ENCODE results near the gene CACNA1B. TPM values are rescaled to one million over a fixed set of nuclear protein-coding genes. Genes with fewer than 3 reads are reported as not detected.
A peak's percentile ranks its signal among the peaks of the same experiment; 100 is the strongest.

The CACNA1B gene
- total RNA-seq, 2 experiments from 2014 or later: 0.05 TPM

GRCh38 chr9:137837345-137838278, 40.0 kb upstream of the CACNA1B start:
- H3K9me3 Mint-ChIP-seq: no peaks in the 10 kb centered on the region
- no peaks in the 10 kb centered on the region for H3K4me1 Mint-ChIP-seq (ENCODE audit: low read depth)
- no peaks in the 10 kb centered on the region for H3K27me3 Mint-ChIP-seq (ENCODE audit: low read depth)
- no peak overlapping the region for H3K4me3 Mint-ChIP-seq
- no peak for DNase-seq
- no peak overlapping the region for H3K27ac Mint-ChIP-seq
- CTCF ChIA-PET: no interaction called here
- intact Hi-C loops (cut with micrococcal nuclease): no loop called here
- H3K36me3 Mint-ChIP-seq (ENCODE audit: low read depth): peaks cover 3% of the 10 kb centered on the region

GRCh38 chr9:137838576-137838975, 39.0 kb upstream of the CACNA1B start:
- CTCF ChIA-PET: no interaction called here
- Mint-ChIP-seq H3K4me1 (ENCODE audit: low read depth) (no peaks in the 10 kb centered on the region), H3K27ac (no peak overlapping the region), H3K9me3 (no peaks in the 10 kb centered on the region), H3K36me3 (ENCODE audit: low read depth) (peaks cover 2% of the 10 kb centered on the region), H3K27me3 (ENCODE audit: low read depth) (no peaks in the 10 kb centered on the region), H3K4me3 (no peak overlapping the region)
- DNase-seq: no peak
- intact Hi-C loops (cut with micrococcal nuclease): no loop called here

- H3K27me3 Mint-ChIP-seq (ENCODE audit: low read depth): no peaks in the 10 kb centered on the region
- no peak for DNase-seq
- H3K4me3 Mint-ChIP-seq: no peak overlapping the region
- CTCF ChIA-PET: no interaction called here
- peaks cover 3% of the 10 kb centered on the region for H3K9me3 Mint-ChIP-seq
- H3K4me1 Mint-ChIP-seq (ENCODE audit: low read depth): no peaks in the 10 kb centered on the region
- no peaks in the 10 kb centered on the region for H3K36me3 Mint-ChIP-seq (ENCODE audit: low read depth)
- no peak overlapping the region for H3K27ac Mint-ChIP-seq
- intact Hi-C loops (cut with micrococcal nuclease): no loop called here
Observed at GRCh38 chr9:137843355-137843754, 34.2 kb upstream of the CACNA1B start.

GRCh38 chr9:137851516-137852267, 25.9 kb upstream of the CACNA1B start:
- H3K4me1 Mint-ChIP-seq (ENCODE audit: low read depth): no peaks in the 10 kb centered on the region

GRCh38 chr9:137853392-137853995, 24.1 kb upstream of the CACNA1B start:
- peaks cover 19% of the 10 kb centered on the region for H3K9me3 Mint-ChIP-seq
- no peaks in the 10 kb centered on the region for H3K27me3 Mint-ChIP-seq (ENCODE audit: low read depth)
- intact Hi-C loops (cut with micrococcal nuclease): no loop called here
- no peaks in the 10 kb centered on the region for H3K4me1 Mint-ChIP-seq (ENCODE audit: low read depth)
- no peak for DNase-seq
- no peak overlapping the region for H3K27ac Mint-ChIP-seq
- no peak overlapping the region for H3K4me3 Mint-ChIP-seq
- H3K36me3 Mint-ChIP-seq (ENCODE audit: low read depth): peaks cover 2% of the 10 kb centered on the region
- CTCF ChIA-PET: interaction anchor here (0.6 kb wide), 1 partner anchor 240 kb away, joined by 4 read pairs; no protein-coding TSS in a partner anchor

More at GRCh38 chr9:137851516-137852267, 25.9 kb upstream of the CACNA1B start:
- Mint-ChIP-seq H3K9me3 (peaks cover 19% of the 10 kb centered on the region), H3K27me3 (ENCODE audit: low read depth) (no peaks in the 10 kb centered on the region), H3K36me3 (ENCODE audit: low read depth) (peaks cover 2% of the 10 kb centered on the region), H3K4me3 (no peak overlapping the region), H3K27ac (no peak overlapping the region)
- CTCF ChIA-PET: no interaction called here
- DNase-seq: no peak
- intact Hi-C loops (cut with micrococcal nuclease): no loop called here

- peaks cover 23% of the 10 kb centered on the region for H3K9me3 Mint-ChIP-seq
- no peaks in the 10 kb centered on the region for H3K27me3 Mint-ChIP-seq (ENCODE audit: low read depth)
- intact Hi-C loops (cut with micrococcal nuclease): no loop called here
- H3K4me1 Mint-ChIP-seq (ENCODE audit: low read depth): no peaks in the 10 kb centered on the region
- peaks cover 13% of the 10 kb centered on the region for H3K36me3 Mint-ChIP-seq (ENCODE audit: low read depth)
- H3K27ac Mint-ChIP-seq: no peak overlapping the region
- DNase-seq: no peak
- no peak overlapping the region for H3K4me3 Mint-ChIP-seq
- CTCF ChIA-PET: no interaction called here
Observed at GRCh38 chr9:137860361-137860760, 17.2 kb upstream of the CACNA1B start.

- DNase-seq: no peak
- no peak overlapping the region for H3K27ac Mint-ChIP-seq
- CTCF ChIA-PET: no interaction called here
- H3K4me3 Mint-ChIP-seq: no peak overlapping the region
- intact Hi-C loops (cut with micrococcal nuclease): no loop called here
- peaks cover 9% of the 10 kb centered on the region for H3K9me3 Mint-ChIP-seq
- H3K27me3 Mint-ChIP-seq (ENCODE audit: low read depth): peaks cover 5% of the 10 kb centered on the region
- no peaks in the 10 kb centered on the region for H3K4me1 Mint-ChIP-seq (ENCODE audit: low read depth)
- peaks cover 7% of the 10 kb centered on the region for H3K36me3 Mint-ChIP-seq (ENCODE audit: low read depth)
Observed at GRCh38 chr9:137865581-137866145, 11.9 kb upstream of the CACNA1B start.

GRCh38 chr9:137866226-137867141, 11.1 kb upstream of the CACNA1B start:
- peak; percentile 23 for DNase-seq
- CTCF ChIA-PET: no interaction called here
- Mint-ChIP-seq H3K27ac (no peak overlapping the region), H3K4me1 (ENCODE audit: low read depth) (no peaks in the 10 kb centered on the region), H3K9me3 (peaks cover 6% of the 10 kb centered on the region), H3K4me3 (no peak overlapping the region), H3K36me3 (ENCODE audit: low read depth) (peaks cover 7% of the 10 kb centered on the region), H3K27me3 (ENCODE audit: low read depth) (peaks cover 5% of the 10 kb centered on the region)
- intact Hi-C loops (cut with micrococcal nuclease): no loop called here

GRCh38 chr9:137870432-137870831, 7.2 kb upstream of the CACNA1B start:
- CTCF ChIA-PET: interaction anchor here (0.6 kb wide), 1 partner anchor 20 kb away, joined by 3 read pairs; no protein-coding TSS in a partner anchor
- Mint-ChIP-seq H3K27ac (no peak overlapping the region), H3K9me3 (no peaks in the 10 kb centered on the region), H3K4me1 (ENCODE audit: low read depth) (no peaks in the 10 kb centered on the region), H3K36me3 (ENCODE audit: low read depth) (no peaks in the 10 kb centered on the region), H3K27me3 (ENCODE audit: low read depth) (peaks cover 13% of the 10 kb centered on the region), H3K4me3 (no peak overlapping the region)
- no peak for DNase-seq
- intact Hi-C loops (cut with micrococcal nuclease): no loop called here

- CTCF ChIA-PET: no interaction called here
- peaks cover 22% of the 10 kb centered on the region for H3K27me3 Mint-ChIP-seq (ENCODE audit: low read depth)
- no peak for DNase-seq
- no peaks in the 10 kb centered on the region for H3K36me3 Mint-ChIP-seq (ENCODE audit: low read depth)
- H3K4me3 Mint-ChIP-seq: no peak overlapping the region
- no peaks in the 10 kb centered on the region for H3K9me3 Mint-ChIP-seq
- no peak overlapping the region for H3K27ac Mint-ChIP-seq
- H3K4me1 Mint-ChIP-seq (ENCODE audit: low read depth): peaks cover 3% of the 10 kb centered on the region
- intact Hi-C loops (cut with micrococcal nuclease): no loop called here
Observed at GRCh38 chr9:137872296-137872695, 5.3 kb upstream of the CACNA1B start.

GRCh38 chr9:137873408-137873807, 4.2 kb upstream of the CACNA1B start:
- Mint-ChIP-seq H3K27ac (no peak overlapping the region), H3K9me3 (no peaks in the 10 kb centered on the region), H3K4me3 (no peak overlapping the region), H3K4me1 (ENCODE audit: low read depth) (peaks cover 3% of the 10 kb centered on the region), H3K27me3 (ENCODE audit: low read depth) (peaks cover 22% of the 10 kb centered on the region), H3K36me3 (ENCODE audit: low read depth) (no peaks in the 10 kb centered on the region)
- CTCF ChIA-PET: no interaction called here
- intact Hi-C loops (cut with micrococcal nuclease): no loop called here
- no peak for DNase-seq
